ENCODE measurements around the gene FAM229B. TPM values are rescaled to one million over a fixed set of nuclear protein-coding genes. Genes with fewer than 3 reads are reported as not detected.
"Not testable (repeated sequence)": the region's sequence is repeated elsewhere in the genome, so short reads cannot be mapped to it uniquely, and the experiment has no call there.

Gene FAM229B
- total RNA-seq, 3 donors from 2014 or later = 0.93 to 13.6 (median 2.9) TPM

DNA sequence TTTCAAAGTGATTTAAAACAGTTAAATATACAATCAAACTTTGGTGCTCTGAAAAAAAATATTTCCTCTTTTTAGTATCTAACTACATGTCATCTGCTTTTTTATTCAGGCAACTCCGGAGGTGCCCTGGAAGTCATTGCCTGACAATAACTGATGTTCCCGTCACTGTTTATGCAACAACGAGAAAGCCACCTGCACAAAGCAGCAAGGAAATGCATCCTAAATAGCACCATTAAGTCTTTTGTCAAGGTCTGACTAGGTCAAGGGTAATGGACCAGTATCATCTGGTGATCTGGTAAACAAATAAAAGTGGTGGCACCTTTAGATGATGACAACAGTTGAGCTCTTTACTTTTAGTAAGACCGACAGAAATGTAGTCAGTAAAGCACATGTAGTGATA lies 13.2 kb downstream of the FAM229B start:
- intact Hi-C loops (cut with DNase I, micrococcal nuclease) = no loop called here
- Histone ChIP-seq H3K9me3 (no peaks in the 10 kb centered on the region), H3K4me3 (no peak overlapping the region), H3K36me3 (ENCODE audit: low read depth) (no peaks in the 10 kb centered on the region), H3K4me1 (ENCODE audit: low read depth) (no peaks in the 10 kb centered on the region)
- no peak for DNase-seq
- TF ChIP-seq, protein P1, sequence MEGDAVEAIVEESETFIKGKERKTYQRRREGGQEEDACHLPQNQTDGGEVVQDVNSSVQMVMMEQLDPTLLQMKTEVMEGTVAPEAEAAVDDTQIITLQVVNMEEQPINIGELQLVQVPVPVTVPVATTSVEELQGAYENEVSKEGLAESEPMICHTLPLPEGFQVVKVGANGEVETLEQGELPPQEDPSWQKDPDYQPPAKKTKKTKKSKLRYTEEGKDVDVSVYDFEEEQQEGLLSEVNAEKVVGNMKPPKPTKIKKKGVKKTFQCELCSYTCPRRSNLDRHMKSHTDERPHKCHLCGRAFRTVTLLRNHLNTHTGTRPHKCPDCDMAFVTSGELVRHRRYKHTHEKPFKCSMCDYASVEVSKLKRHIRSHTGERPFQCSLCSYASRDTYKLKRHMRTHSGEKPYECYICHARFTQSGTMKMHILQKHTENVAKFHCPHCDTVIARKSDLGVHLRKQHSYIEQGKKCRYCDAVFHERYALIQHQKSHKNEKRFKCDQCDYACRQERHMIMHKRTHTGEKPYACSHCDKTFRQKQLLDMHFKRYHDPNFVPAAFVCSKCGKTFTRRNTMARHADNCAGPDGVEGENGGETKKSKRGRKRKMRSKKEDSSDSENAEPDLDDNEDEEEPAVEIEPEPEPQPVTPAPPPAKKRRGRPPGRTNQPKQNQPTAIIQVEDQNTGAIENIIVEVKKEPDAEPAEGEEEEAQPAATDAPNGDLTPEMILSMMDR (IDR thresholded peaks at IDR 0.05) = no peak
- ATAC-seq = no peak

DNA sequence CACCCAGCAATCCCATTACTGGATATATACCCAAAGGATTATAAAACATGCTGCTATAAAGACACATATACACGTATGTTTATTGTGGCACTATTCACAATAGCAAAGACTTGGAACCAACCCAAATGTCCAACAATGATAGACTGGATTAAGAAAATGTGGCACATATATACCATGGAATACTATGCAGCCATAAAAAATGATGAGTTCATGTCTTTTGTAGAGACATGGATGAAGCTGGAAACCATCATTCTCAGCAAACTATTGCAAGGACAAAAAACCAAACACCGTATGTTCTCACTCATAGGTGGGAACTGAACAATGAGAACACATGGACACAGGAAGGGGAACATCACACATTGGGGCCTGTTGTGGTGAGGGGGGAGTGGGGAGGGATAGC lies 18.6 kb downstream of the FAM229B start:
- DNase-seq; ATAC-seq; H3K9me3 ChIP-seq; intact Hi-C loops (cut with DNase I, micrococcal nuclease); H3K4me3 ChIP-seq; H3K4me1 ChIP-seq (ENCODE audit: low read depth); H3K36me3 ChIP-seq (ENCODE audit: low read depth): not testable (repeated sequence)

DNA sequence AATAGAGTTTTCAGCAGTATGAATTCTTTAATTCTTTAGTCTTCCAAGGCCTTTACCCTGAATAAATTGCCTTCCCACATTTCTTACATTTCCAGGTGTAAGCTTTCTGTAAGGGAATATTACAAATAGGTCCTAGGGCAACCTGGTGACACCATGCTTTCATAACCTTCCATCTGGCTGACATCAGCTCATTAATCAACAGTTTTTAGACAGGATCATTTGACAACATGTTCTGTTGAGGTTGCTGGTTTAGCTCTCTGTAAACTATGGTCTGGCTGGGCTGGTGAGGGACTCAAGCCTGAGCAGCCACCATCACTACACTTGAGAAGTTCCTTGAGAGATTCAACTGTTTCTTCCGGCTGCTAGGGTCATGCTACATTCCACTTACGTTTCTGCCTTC lies 19.2 kb downstream of the FAM229B start:
- Histone ChIP-seq H3K4me1 (ENCODE audit: low read depth) (no peaks in the 10 kb centered on the region), H3K9me3 (no peaks in the 10 kb centered on the region), H3K4me3 (no peak overlapping the region), H3K36me3 (ENCODE audit: low read depth) (no peaks in the 10 kb centered on the region)
- DNase-seq (no peak), ATAC-seq (no peak)
- intact Hi-C loops (cut with DNase I, micrococcal nuclease) = no loop called here
- TF ChIP-seq, protein P1 (IDR thresholded peaks at IDR 0.05) = no peak

DNA sequence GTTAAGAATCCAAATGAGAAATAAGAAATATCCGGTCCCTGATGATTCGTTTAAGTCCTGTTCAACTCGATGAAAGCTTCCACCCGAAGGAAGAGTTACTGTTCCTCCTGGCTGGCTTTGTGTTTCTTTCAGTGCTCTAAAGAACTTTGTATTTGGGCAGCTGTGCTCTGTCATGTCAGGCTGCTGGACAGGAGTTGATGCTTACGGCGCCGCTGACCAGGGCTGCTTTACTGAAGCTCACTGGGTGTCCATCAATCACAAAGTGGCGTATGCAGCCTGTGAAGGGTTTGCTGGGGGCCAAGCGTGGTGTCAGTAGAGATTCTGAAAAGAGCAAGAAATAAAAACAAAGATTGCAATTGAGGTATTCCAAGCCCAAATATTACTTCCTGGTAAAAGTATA lies 21.9 kb downstream of the FAM229B start:
- ATAC-seq = no peak
- Histone ChIP-seq H3K9me3 (no peaks in the 10 kb centered on the region), H3K4me3 (no peak overlapping the region), H3K4me1 (ENCODE audit: low read depth) (no peaks in the 10 kb centered on the region), H3K36me3 (ENCODE audit: low read depth) (no peaks in the 10 kb centered on the region)
- intact Hi-C loops (cut with DNase I, micrococcal nuclease) = no loop called here
- TF ChIP-seq, protein P1 (IDR thresholded peaks at IDR 0.05) = no peak
- no peak for DNase-seq

DNA sequence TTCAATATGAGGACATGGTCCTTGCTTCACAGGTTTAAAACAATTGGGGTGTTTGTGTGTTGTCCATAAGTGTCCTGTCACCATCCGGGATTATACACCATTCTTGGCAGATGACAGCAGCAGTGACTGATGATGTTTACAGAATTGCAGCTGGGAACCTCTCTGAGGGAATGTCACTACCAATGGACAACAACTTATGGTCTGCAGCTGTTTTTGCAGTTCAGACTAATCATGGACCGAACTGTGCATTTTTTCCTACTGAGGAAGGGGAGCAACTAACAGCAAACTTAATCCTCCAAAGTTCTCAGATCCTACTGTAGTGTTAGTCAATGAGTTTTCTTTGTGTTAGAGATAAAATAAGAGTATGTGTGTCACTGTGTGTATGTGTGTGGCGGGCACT lies 26.0 kb downstream of the FAM229B start:
- no peak overlapping the region for H3K4me3 ChIP-seq
- no peaks in the 10 kb centered on the region for H3K36me3 ChIP-seq (ENCODE audit: low read depth)
- H3K4me1 ChIP-seq (ENCODE audit: low read depth) = no peaks in the 10 kb centered on the region
- no peak for ATAC-seq
- no peak for DNase-seq
- intact Hi-C loops (cut with DNase I, micrococcal nuclease) = no loop called here
- TF ChIP-seq, protein P1 (IDR thresholded peaks at IDR 0.05) = no peak
- H3K9me3 ChIP-seq = no peaks in the 10 kb centered on the region

DNA sequence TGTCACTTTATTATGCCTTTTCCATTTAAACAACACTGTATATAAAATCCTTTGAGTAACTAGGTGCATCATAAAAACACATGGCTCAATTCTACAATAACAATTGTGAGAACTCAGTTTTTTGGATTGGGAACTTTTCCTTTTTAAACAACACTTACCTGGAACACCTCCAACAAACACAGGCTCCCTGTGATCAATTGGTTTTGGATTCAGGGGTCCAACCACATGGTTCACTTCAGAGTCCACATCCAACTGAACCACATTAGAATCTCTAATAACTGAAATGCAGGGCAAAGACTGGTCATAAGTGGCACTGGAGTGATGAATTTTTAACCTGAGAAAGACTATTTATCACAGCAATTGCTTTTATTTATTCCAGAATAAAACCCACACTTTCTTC lies 26.5 kb downstream of the FAM229B start:
- ATAC-seq (no peak), DNase-seq (no peak)
- Histone ChIP-seq H3K9me3 (no peaks in the 10 kb centered on the region), H3K36me3 (ENCODE audit: low read depth) (no peaks in the 10 kb centered on the region), H3K4me1 (ENCODE audit: low read depth) (no peaks in the 10 kb centered on the region), H3K4me3 (no peak overlapping the region)
- TF ChIP-seq, protein P1 (IDR thresholded peaks at IDR 0.05) = no peak
- intact Hi-C loops (cut with DNase I, micrococcal nuclease) = no loop called here

Measured in mucosa of descending colon (tissue), 3 donors.